Measurements from ENCODE around the gene NUDT7. TPM values are rescaled to one million over a fixed set of nuclear protein-coding genes. Genes with fewer than 3 reads are reported as not detected.

Gene NUDT7
- total RNA-seq (ENCODE audit: low replicate concordance) = 5.8 and 9.2 TPM in 2 replicates

- peak; percentile 96 for DNase-seq (ENCODE audit: low read depth)
- TF ChIP-seq, protein P1, sequence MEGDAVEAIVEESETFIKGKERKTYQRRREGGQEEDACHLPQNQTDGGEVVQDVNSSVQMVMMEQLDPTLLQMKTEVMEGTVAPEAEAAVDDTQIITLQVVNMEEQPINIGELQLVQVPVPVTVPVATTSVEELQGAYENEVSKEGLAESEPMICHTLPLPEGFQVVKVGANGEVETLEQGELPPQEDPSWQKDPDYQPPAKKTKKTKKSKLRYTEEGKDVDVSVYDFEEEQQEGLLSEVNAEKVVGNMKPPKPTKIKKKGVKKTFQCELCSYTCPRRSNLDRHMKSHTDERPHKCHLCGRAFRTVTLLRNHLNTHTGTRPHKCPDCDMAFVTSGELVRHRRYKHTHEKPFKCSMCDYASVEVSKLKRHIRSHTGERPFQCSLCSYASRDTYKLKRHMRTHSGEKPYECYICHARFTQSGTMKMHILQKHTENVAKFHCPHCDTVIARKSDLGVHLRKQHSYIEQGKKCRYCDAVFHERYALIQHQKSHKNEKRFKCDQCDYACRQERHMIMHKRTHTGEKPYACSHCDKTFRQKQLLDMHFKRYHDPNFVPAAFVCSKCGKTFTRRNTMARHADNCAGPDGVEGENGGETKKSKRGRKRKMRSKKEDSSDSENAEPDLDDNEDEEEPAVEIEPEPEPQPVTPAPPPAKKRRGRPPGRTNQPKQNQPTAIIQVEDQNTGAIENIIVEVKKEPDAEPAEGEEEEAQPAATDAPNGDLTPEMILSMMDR (IDR thresholded peaks at IDR 0.05; ENCODE audit: insufficient read depth, low read length) = peak; percentile 37
- peak within 1 kb of the TSS; percentile 80 for H3K4me3 ChIP-seq (ENCODE audit: low read depth, low read length)
Measured at GRCh38 chr16:77722309-77723107, at the start of gene NUDT7. Gene NUDT7, plus strand, starts transcription at chr16:77722514. Its CDS starts 69 bp downstream, at chr16:77722583.

DNA sequence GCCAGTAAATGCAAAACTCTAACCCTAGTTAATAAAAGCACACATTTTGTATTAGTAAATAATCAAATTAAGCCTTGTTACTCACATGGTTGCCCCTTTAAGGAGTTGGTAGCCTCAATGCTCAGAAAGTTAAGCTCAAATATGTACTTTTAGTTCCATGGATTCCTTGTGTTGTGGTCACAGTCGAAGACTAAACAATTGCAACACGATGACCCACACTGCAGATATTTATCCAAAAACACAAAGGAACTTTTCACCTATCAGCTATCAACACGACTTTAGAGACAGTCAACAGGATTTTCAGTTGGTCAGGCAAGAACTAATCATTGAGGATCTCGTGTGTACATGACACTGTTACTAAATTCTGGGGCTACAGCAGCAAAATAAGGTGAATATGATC lies 47.4 kb upstream of the NUDT7 start:
- TF ChIP-seq, protein P1 (IDR thresholded peaks at IDR 0.05; ENCODE audit: insufficient read depth, low read length) = no peak
- peak; percentile 61 for DNase-seq (ENCODE audit: low read depth)
- H3K4me3 ChIP-seq (ENCODE audit: low read depth, low read length) = no peak overlapping the region

- DNase-seq (ENCODE audit: low read depth) = peak; percentile 85
- no peak overlapping the region for H3K4me3 ChIP-seq (ENCODE audit: low read depth, low read length)
- TF ChIP-seq, protein P1 (IDR thresholded peaks at IDR 0.05; ENCODE audit: insufficient read depth, low read length) = peak; percentile 93
Measured at GRCh38 chr16:77675464-77676324, 46.6 kb upstream of the NUDT7 start.

DNA sequence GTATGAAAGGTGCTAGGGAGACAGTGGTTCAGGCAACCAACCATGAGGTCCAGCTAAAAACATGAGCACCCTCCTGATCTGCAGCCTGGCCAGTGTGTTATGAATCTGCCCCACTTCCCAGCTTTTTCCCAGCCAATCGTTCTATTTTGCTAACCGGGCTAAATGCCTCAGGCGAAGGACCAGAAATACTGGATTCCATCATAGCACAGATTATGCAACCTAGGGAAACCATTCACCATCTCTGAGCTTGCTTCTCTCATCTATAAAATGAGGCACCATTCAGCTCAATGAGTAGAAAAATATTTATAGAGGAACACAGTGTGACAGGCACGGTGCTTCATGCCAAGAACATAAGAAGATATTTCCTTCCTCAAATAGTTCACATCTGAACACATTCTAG lies 45.2 kb upstream of the NUDT7 start:
- DNase-seq (ENCODE audit: low read depth) = peak; percentile 63
- TF ChIP-seq, protein P1 (IDR thresholded peaks at IDR 0.05; ENCODE audit: insufficient read depth, low read length) = no peak

DNA sequence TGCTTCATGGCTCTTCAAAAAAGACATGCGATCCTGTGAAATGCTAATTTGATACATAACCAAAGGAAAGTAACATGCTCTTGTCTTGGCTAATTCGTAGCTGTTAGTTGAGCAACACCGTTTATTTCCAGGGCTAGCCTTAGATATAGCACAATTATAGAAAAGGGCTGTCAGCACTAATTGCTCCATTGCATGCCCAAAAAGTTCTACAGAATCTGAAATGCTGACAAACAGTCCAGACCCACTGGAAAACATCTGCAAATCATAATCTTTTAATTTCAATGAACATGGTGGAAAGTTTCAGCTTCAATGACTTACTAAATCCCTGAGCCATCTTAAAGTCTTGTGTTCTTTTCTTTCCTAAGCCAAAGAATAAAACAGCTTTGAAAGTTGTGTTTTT lies 42.9 kb upstream of the NUDT7 start:
- TF ChIP-seq, protein P1 (IDR thresholded peaks at IDR 0.05; ENCODE audit: insufficient read depth, low read length) = no peak
- H3K4me3 ChIP-seq (ENCODE audit: low read depth, low read length) = no peak overlapping the region
- no peak for DNase-seq (ENCODE audit: low read depth)

More for the DNA sequence above, 45.2 kb upstream of the NUDT7 start:
- no peak overlapping the region for H3K4me3 ChIP-seq (ENCODE audit: low read depth, low read length)

DNA sequence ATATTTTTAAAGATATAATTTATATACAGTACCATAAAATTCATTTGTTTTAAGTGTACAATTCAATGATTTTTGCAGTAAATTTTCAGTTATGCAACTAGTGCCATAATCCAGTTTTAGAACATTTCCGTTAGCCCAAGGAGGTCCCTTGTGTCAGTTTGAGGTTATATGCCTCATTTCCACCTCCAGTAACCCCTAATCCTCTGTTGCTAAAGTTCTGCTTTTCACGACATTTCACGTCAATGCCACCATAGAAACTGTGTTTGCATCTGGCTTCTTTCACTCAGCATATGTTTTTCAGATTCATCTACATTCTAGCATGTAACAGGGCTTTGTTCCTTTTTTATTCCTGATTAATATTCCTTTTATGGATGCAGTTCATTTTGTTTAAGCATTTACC lies 42.4 kb upstream of the NUDT7 start:
- TF ChIP-seq, protein P1 (IDR thresholded peaks at IDR 0.05; ENCODE audit: insufficient read depth, low read length) = no peak
- no peak overlapping the region for H3K4me3 ChIP-seq (ENCODE audit: low read depth, low read length)
- no peak for DNase-seq (ENCODE audit: low read depth)
